SK-N-SH (cell line): Measurements from ENCODE around the gene SMG7. TPM values are rescaled to one million over a fixed set of nuclear protein-coding genes. Genes with fewer than 3 reads are reported as not detected.

Experiments used
- CHD2 ChIP-seq: fragments of 150-350 bp; IDR thresholded peaks from 2 replicates; pipeline ENCODE4 v1.6.1; 2018; ENCODE audit warnings: low read length; ENCODE audit not compliant: partially characterized antibody
- ELF1 ChIP-seq: IDR thresholded peaks from 2 replicates; pipeline ENCODE4 v1.4.0; 2012
- EP300 ChIP-seq, 2 experiments: IDR thresholded peaks; 2 replicates each; pipeline versions ENCODE4 v1.4.0 to v1.6.1; 2012; ENCODE audit warnings: borderline replicate concordance in 1 of 2, low read depth in 1 of 2, low read length in 1 of 2
- EZH2phosphoT487 ChIP-seq: fragments of 200-600 bp; sonication (generic); IDR thresholded peaks from 2 replicates; pipeline ENCODE4 v1.6.1; 2017; ENCODE audit warnings: low read depth, mixed run types, mild to moderate bottlenecking, antibody characterized with exemption, moderate library complexity, borderline replicate concordance
- FOSL2 ChIP-seq: IDR thresholded peaks from 2 replicates; pipeline ENCODE4 v1.4.0; 2012; ENCODE audit warnings: low read depth, mild to moderate bottlenecking, moderate library complexity, borderline replicate concordance
- FOXJ3 ChIP-seq: sonication (generic); formaldehyde crosslinking; IDR thresholded peaks from 2 replicates; pipeline ENCODE4 v1.5.1; 2020; ENCODE audit warnings: mild to moderate bottlenecking, missing genetic modification reagents
- GABPA ChIP-seq: IDR thresholded peaks from 2 replicates; pipeline ENCODE4 v1.4.0; 2012; ENCODE audit warnings: low read depth, mild to moderate bottlenecking
- GATA2 ChIP-seq: sonication (generic); formaldehyde crosslinking; IDR thresholded peaks from 2 replicates; pipeline ENCODE4 v1.5.0; 2020; ENCODE audit warnings: mild to moderate bottlenecking, missing genetic modification reagents
- MEF2A ChIP-seq: IDR thresholded peaks from 2 replicates; pipeline ENCODE4 v1.4.0; 2012; ENCODE audit warnings: low read depth, borderline replicate concordance
- NFIC ChIP-seq: IDR thresholded peaks from 2 replicates; pipeline ENCODE4 v1.4.0; 2012; ENCODE audit warnings: borderline replicate concordance
- SIN3A ChIP-seq: IDR thresholded peaks from 2 replicates; pipeline ENCODE4 v1.6.1; 2012; ENCODE audit warnings: low read depth, mild to moderate bottlenecking, low read length, moderate library complexity, borderline replicate concordance
- SMC3 ChIP-seq: IDR thresholded peaks from 2 replicates; pipeline ENCODE4 v1.6.1; 2012; ENCODE audit warnings: low read depth, low read length, improper control_type of control experiment
- TAF1 ChIP-seq: IDR thresholded peaks from 2 replicates; pipeline ENCODE4 v1.6.1; 2012; ENCODE audit warnings: low read depth, mild to moderate bottlenecking, low read length, moderate library complexity, borderline replicate concordance
- TEAD4 ChIP-seq: IDR thresholded peaks from 2 replicates; pipeline ENCODE4 v1.4.0; 2012; ENCODE audit warnings: mild to moderate bottlenecking, borderline replicate concordance; ENCODE audit not compliant: insufficient read depth
- polyA plus RNA-seq, 3 experiments: library from polyadenylated mRNA; depleted of rRNA; stranded (reverse); fragments of >200 nt; gene quantifications; 2 replicates each; pipeline ENCODE4 v1.2.3, GENCODE V29; 2012
- TF ChIP-seq, protein P1 (sequence below): IDR thresholded peaks from 2 replicates; pipeline ENCODE4 v1.6.1; 2012; ENCODE audit warnings: mild to moderate bottlenecking, low read depth, low read length, moderate library complexity
- TF ChIP-seq, protein P2 (sequence below): IDR thresholded peaks from 2 replicates; pipeline ENCODE4 v1.4.0; 2012; ENCODE audit warnings: low read depth, borderline replicate concordance
- TF ChIP-seq, protein P3 (sequence below): IDR thresholded peaks from 2 replicates; pipeline ENCODE4 v1.4.0; 2012; ENCODE audit warnings: low read depth
- TF ChIP-seq, protein P4 (sequence below): fragments of 200-600 bp; sonication (generic); IDR thresholded peaks from 2 replicates; pipeline ENCODE4 v1.6.1; 2017; ENCODE audit warnings: antibody characterized with exemption, mild to moderate bottlenecking, moderate library complexity

SMG7 gene
- polyA plus RNA-seq, 1 of the 3 experiments (the other 2 are of a cell fraction) = 19.8 TPM

DNA sequence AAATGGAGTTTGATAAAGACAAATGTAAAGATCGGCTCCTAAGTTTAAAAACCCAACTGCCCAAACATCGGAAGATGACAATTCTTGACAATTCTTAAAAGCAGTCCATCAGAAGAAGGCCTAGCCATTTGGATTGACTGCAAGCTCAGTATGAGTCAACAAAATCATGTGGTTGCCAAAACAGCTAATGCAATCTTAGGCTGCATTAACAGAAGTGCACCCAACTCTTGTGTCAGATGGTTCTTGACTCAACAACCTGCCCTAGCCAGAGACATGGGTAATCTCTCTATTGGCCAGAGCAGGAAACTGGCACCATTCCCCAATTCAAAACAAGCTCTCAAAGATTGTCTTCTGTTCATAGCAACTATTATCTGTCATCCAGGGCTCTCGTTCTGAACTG, 127.8 kb downstream of the SMG7 start (continued):
- TF ChIP-seq EZH2phosphoT487 (no peak), SIN3A (no peak), FOXJ3 (CRISPR knock-in tag) (no peak), GABPA (no peak), FOSL2 (peak; percentile 43; the same call in 1 of the 2 replicates), TAF1 (no peak), CHD2 (no peak), NFIC (peak; percentile 51; the same call in 1 of the 2 replicates), SMC3 (no peak), ELF1 (no peak), GATA2 (CRISPR knock-in tag) (no peak), TEAD4 (no peak), MEF2A (no peak), EP300 (IDR thresholded peaks at IDR 0.05; ENCODE audit: borderline replicate concordance in 1 of 2, low read depth in 1 of 2, low read length in 1 of 2) (no peak)
- TF ChIP-seq, protein P1, sequence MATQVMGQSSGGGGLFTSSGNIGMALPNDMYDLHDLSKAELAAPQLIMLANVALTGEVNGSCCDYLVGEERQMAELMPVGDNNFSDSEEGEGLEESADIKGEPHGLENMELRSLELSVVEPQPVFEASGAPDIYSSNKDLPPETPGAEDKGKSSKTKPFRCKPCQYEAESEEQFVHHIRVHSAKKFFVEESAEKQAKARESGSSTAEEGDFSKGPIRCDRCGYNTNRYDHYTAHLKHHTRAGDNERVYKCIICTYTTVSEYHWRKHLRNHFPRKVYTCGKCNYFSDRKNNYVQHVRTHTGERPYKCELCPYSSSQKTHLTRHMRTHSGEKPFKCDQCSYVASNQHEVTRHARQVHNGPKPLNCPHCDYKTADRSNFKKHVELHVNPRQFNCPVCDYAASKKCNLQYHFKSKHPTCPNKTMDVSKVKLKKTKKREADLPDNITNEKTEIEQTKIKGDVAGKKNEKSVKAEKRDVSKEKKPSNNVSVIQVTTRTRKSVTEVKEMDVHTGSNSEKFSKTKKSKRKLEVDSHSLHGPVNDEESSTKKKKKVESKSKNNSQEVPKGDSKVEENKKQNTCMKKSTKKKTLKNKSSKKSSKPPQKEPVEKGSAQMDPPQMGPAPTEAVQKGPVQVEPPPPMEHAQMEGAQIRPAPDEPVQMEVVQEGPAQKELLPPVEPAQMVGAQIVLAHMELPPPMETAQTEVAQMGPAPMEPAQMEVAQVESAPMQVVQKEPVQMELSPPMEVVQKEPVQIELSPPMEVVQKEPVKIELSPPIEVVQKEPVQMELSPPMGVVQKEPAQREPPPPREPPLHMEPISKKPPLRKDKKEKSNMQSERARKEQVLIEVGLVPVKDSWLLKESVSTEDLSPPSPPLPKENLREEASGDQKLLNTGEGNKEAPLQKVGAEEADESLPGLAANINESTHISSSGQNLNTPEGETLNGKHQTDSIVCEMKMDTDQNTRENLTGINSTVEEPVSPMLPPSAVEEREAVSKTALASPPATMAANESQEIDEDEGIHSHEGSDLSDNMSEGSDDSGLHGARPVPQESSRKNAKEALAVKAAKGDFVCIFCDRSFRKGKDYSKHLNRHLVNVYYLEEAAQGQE = no peak
- TF ChIP-seq, protein P2, sequence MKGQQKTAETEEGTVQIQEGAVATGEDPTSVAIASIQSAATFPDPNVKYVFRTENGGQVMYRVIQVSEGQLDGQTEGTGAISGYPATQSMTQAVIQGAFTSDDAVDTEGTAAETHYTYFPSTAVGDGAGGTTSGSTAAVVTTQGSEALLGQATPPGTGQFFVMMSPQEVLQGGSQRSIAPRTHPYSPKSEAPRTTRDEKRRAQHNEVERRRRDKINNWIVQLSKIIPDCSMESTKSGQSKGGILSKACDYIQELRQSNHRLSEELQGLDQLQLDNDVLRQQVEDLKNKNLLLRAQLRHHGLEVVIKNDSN = no peak
- TF ChIP-seq, protein P3, sequence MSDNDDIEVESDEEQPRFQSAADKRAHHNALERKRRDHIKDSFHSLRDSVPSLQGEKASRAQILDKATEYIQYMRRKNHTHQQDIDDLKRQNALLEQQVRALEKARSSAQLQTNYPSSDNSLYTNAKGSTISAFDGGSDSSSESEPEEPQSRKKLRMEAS = 0 out of 2 replicates have a peak, but pooled peaks have one; percentile 51
- TF ChIP-seq, protein P4, sequence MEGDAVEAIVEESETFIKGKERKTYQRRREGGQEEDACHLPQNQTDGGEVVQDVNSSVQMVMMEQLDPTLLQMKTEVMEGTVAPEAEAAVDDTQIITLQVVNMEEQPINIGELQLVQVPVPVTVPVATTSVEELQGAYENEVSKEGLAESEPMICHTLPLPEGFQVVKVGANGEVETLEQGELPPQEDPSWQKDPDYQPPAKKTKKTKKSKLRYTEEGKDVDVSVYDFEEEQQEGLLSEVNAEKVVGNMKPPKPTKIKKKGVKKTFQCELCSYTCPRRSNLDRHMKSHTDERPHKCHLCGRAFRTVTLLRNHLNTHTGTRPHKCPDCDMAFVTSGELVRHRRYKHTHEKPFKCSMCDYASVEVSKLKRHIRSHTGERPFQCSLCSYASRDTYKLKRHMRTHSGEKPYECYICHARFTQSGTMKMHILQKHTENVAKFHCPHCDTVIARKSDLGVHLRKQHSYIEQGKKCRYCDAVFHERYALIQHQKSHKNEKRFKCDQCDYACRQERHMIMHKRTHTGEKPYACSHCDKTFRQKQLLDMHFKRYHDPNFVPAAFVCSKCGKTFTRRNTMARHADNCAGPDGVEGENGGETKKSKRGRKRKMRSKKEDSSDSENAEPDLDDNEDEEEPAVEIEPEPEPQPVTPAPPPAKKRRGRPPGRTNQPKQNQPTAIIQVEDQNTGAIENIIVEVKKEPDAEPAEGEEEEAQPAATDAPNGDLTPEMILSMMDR = no peak
